SK-N-MC (cell line): ENCODE results near the gene ZMYM2.

Experiments
- DNase-seq: peaks from one replicate; pipeline ENCODE4 v3.0.0-alpha.2; 2011; ENCODE audit warnings: low read depth, low spot score
- H3K27ac ChIP-seq: fragments of 200-600 bp; sonication (generic); 2 replicates; pipeline ENCODE4 v1.5.1; 2016; ENCODE audit warnings: mixed run types
- H3K36me3 ChIP-seq: fragments of 200-600 bp; sonication (generic); 2 replicates; pipeline ENCODE4 v1.6.1; 2017; ENCODE audit warnings: antibody characterized with exemption, low read length, mixed read lengths; ENCODE audit not compliant: insufficient read depth
- H3K4me3 ChIP-seq: fragments of 200-600 bp; sonication (generic); 2 replicates; pipeline ENCODE4 v1.5.1; 2016
- H3K9ac ChIP-seq: fragments of 200-600 bp; sonication (generic); 2 replicates; pipeline ENCODE4 v1.8.0; 2017; ENCODE audit warnings: mixed run types, mixed read lengths; ENCODE audit not compliant: insufficient read length
- H3K9me3 ChIP-seq: fragments of 200-600 bp; sonication (generic); 2 replicates; pipeline ENCODE4 v1.6.1; 2017; ENCODE audit warnings: low read depth, mild to moderate bottlenecking, antibody characterized with exemption, low read length, moderate library complexity, mixed read lengths
- EZH2 ChIP-seq: fragments of 200-600 bp; sonication (generic); IDR thresholded peaks from one replicate; pipeline ENCODE4 v1.6.1; 2017; ENCODE audit warnings: antibody characterized with exemption
- FOXP2 ChIP-seq: optimal IDR thresholded peaks from 2 replicates; pipeline ENCODE3; 2011; ENCODE audit warnings: mild to moderate bottlenecking, moderate library complexity; ENCODE audit not compliant: insufficient read depth; ENCODE audit errors: extremely low read length, control extremely low read depth
- POLR2AphosphoS5 ChIP-seq: IDR thresholded peaks from 2 replicates; pipeline ENCODE4 v1.6.1; 2012; ENCODE audit warnings: mild to moderate bottlenecking, low read depth, low read length, borderline replicate concordance

The ZMYM2 gene

DNA sequence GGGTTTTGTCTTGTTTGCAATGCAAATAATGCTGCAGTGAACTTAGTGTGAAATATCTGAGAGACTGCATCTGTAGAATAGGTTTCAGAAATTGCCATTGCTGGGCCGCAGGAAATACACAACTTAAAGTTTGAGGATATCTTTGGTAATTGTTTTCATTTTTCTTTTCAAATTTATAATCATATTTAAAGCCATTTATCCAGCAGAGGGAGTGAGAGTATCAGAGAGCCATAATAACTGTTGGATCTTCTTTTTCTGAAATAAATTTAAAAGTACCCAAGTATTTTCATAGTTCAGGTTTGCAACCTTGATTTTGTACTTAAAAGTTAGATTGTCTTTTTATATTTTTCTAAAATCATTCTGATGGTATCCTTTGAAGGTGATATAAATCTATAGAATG, 99.4 kb downstream of the ZMYM2 start:
- TF ChIP-seq FOXP2, result no peak
- TF ChIP-seq EZH2, result no peak
- TF ChIP-seq POLR2AphosphoS5, result no peak
- no peak overlapping the region for H3K4me3 ChIP-seq
- H3K36me3 ChIP-seq, result peaks cover 67% of the 10 kb centered on the region
- no peak overlapping the region for H3K27ac ChIP-seq
- no peak overlapping the region for H3K9ac ChIP-seq
- no peaks in the 10 kb centered on the region for H3K9me3 ChIP-seq
- DNase-seq, result no peak

DNA sequence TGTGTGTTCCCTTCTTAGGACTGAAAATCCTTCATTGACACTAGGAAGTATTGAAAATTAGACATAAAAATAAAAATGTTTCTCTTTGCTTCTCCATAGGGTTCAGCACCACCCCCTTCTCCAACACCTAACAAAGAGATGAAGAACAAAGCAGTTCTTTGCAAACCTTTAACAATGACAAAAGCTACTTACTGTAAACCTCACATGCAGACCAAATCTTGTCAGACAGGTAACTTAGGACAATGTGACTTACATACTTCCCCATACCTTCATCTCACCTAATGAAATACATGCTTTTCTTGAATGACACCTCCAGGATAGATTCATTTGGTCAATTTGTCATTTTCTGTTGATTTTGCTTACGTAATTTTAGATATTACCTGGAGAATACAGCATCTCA, 99.9 kb downstream of the ZMYM2 start:
- H3K9ac ChIP-seq, result no peak overlapping the region
- H3K27ac ChIP-seq, result no peak overlapping the region
- H3K4me3 ChIP-seq, result no peak overlapping the region
- peaks cover 67% of the 10 kb centered on the region for H3K36me3 ChIP-seq
- TF ChIP-seq POLR2AphosphoS5 (no peak), FOXP2 (no peak), EZH2 (no peak)
- no peak for DNase-seq
- H3K9me3 ChIP-seq, result no peaks in the 10 kb centered on the region

DNA sequence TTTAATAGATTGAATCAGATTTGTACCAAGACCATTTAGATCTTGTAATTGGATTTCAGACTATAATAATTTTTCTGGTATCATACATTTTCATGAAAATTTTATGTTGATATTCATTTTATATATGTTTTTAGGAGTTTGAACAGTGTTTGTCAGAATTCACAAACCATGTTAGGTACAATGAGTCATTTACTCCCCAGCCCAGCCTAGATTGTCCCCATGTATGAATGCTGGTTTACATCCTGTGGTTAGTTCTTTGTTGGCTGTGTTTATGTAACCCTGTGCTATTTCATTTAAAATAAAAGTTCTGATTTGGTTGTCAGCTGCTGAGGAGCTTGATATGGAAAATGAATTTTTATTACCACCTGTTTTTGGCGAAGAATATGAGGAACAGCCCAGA, 105.6 kb downstream of the ZMYM2 start:
- no peak overlapping the region for H3K9ac ChIP-seq
- no peak overlapping the region for H3K4me3 ChIP-seq
- H3K9me3 ChIP-seq, result no peaks in the 10 kb centered on the region
- TF ChIP-seq EZH2 (no peak), POLR2AphosphoS5 (no peak)
- no peak overlapping the region for H3K27ac ChIP-seq
- peaks cover 78% of the 10 kb centered on the region for H3K36me3 ChIP-seq
- DNase-seq, result no peak

DNA sequence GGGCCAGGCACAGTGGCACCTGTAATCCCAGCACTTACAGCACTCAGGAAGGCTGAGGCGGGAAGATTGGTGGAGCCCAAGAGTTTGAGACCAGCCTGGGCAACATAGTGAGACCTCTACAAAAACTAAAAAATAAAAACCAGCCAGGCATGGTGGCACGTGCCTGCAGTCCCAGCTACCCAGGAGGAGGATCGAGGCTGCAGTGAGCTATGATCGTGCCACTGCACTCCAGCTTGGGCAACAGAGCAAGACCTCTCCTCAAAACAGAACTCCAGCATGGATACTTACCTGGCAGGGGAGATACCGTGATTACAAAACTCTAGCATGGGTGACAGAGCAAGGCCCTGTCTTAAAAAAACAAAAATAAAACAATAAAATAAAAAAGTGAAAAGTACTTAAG, 107.0 kb downstream of the ZMYM2 start:
- Histone ChIP-seq H3K4me3 (no peak overlapping the region), H3K27ac (no peak overlapping the region), H3K9ac (no peak overlapping the region), H3K9me3 (no peaks in the 10 kb centered on the region), H3K36me3 (peaks cover 74% of the 10 kb centered on the region)
- DNase-seq, result no peak
- TF ChIP-seq FOXP2, result no peak

DNA sequence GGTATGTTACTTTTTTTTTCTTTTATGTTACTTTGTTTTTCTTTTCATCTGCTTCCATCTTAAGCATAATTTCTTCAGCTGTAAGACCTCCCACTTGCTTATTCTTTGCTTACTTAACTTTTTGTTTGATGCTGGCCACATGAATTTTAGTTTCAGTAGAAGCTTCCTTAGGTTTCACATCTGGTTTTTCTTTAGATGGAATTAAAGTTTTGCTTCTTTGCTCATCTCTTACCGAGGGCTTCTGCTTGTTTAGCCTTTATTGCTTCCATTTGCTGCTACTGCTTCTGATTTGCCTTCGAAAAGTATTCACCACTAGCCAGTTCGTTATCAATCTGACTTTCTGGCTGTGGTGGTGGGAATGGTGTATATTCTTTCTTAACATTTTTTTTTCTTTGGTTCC, 111.4 kb downstream of the ZMYM2 start:
- no peak for TF ChIP-seq POLR2AphosphoS5
- TF ChIP-seq FOXP2, result no peak
- TF ChIP-seq EZH2, result no peak
- no peaks in the 10 kb centered on the region for H3K9me3 ChIP-seq
- no peak overlapping the region for H3K9ac ChIP-seq
- DNase-seq, result no peak
- peaks cover 59% of the 10 kb centered on the region for H3K36me3 ChIP-seq
- no peak overlapping the region for H3K4me3 ChIP-seq
- peak overlapping the region; percentile 11; the same call in 1 of the 2 replicates for H3K27ac ChIP-seq

DNA sequence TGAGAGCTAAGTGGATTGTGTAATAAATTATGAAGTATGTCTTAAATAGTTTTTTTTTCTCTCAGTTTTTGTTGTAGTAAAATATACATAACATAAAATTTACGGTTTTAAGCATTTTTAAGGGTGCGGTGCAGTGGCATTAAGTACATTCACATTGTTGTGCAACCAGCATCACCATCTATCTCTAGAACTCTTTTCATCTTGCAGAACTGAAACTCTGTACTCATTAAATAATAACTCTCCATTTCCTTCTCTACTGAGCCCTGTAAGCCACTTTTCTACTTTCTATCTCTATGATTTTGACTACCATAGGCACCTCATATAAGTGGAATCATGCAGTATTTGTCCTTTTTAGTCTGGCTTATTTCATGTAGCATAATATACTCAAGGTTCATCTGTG, 115.2 kb downstream of the ZMYM2 start:
- no peak for TF ChIP-seq POLR2AphosphoS5
- TF ChIP-seq EZH2, result no peak
- TF ChIP-seq FOXP2, result no peak
- Histone ChIP-seq H3K4me3 (no peak overlapping the region), H3K9ac (no peak overlapping the region), H3K36me3 (peaks cover 42% of the 10 kb centered on the region), H3K9me3 (no peaks in the 10 kb centered on the region), H3K27ac (peak overlapping the region; percentile 71; the same call in 1 of the 2 replicates)
- peak; percentile 14 for DNase-seq

DNA sequence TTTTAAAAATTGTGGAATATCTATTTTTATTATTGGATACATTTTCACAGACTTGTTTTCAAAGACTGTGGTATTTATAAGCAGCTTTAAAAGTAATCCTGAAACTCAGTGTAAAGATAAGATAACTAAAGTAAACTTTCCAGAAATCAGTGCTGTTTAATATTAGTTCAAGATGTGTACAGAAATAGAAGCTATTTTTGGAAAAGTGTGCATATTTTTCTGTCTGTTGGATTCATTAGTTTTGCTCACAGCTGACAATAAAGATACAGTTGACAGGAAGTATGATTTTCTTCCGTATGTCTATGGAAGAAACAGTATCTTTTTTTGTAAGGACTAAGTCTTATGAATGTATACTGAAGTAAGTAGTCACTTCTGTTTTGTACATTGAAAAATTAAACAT, 116.4 kb downstream of the ZMYM2 start:
- no peak for DNase-seq
- TF ChIP-seq FOXP2 (no peak), EZH2 (no peak), POLR2AphosphoS5 (no peak)
- Histone ChIP-seq H3K4me3 (no peak overlapping the region), H3K27ac (no peak overlapping the region), H3K36me3 (peaks cover 40% of the 10 kb centered on the region), H3K9ac (no peak overlapping the region), H3K9me3 (no peaks in the 10 kb centered on the region)

DNA sequence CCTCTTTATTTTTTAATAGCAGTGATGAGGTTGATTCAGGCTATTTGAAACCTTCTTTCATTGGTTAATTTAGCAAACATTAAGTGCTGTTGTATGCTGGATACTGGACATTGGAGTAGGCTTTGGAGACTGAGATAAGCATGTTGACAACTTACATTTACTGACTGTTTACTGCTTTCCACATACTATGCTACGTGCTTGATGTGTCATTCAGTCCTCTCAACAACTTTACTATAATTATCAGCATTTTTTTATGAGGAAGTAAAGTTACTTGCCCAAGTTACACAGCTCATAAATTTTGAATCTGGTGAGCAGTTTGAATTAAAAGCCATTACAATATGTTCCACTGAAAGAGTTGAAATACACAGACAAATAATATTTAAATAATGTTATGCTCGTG, 118.6 kb downstream of the ZMYM2 start:
- no peaks in the 10 kb centered on the region for H3K9me3 ChIP-seq
- DNase-seq, result no peak
- H3K9ac ChIP-seq, result no peak overlapping the region
- peaks cover 28% of the 10 kb centered on the region for H3K36me3 ChIP-seq
- no peak overlapping the region for H3K4me3 ChIP-seq
- TF ChIP-seq EZH2 (no peak), POLR2AphosphoS5 (no peak), FOXP2 (no peak)
- no peak overlapping the region for H3K27ac ChIP-seq

DNA sequence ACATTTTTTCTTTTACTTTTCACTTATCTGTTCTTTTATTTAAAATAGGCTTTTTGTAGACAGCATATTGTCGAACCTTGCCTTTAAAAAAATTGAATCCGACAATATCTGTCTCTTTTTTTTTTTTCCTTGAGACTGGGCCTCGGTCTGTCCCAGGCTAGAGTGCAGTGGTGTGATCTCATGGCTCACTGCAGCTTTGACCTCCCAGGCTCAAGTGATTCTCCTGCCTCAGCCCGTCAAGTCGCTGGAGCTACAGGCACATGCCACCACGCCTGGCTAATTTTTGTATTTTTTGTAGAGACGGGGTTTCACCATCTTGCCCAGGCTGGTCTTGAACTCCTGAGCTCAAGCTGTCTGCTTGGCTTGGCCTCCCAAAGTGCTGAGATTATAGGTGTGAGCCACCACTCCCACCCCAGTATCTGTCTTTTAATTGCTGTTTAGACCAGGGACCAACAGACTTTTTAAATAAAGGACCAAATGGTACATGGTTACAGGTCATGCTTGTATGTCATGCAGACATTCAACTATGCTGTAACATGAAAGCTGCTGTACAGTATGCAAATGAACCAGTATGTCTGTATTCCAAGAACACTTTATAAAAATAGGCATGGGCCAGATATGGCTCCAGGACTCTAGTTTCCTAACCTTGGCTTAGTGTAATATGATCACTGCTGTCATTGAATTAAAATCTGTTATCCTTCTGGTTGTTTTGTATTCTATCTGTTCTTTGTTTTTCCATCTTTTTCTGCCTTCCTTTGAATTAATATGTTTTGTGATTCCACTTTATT, 122.0 kb downstream of the ZMYM2 start:
- Histone ChIP-seq H3K27ac (no peak overlapping the region), H3K36me3 (peaks cover 51% of the 10 kb centered on the region), H3K4me3 (no peak overlapping the region), H3K9ac (no peak overlapping the region), H3K9me3 (no peaks in the 10 kb centered on the region)
- no peak for DNase-seq
- TF ChIP-seq POLR2AphosphoS5 (no peak), EZH2 (no peak), FOXP2 (no peak)
